Measurements from ENCODE around the gene SLC19A1. TPM values are rescaled to one million over a fixed set of nuclear protein-coding genes. Genes with fewer than 3 reads are reported as not detected.

SLC19A1 gene
- total and polyA plus RNA-seq, 10 donors, result 7.5 to 52.8 (median 32.4) TPM

- Histone ChIP-seq H3K27me3 (replicated peaks in 1 of 7) (no peaks in the 10 kb centered on the region), H3K9me3 (no peaks in the 10 kb centered on the region), H3K36me3 (peaks cover 0 to 48% (median 2%) of the 10 kb centered on the region in 6 donors), H3K4me1 (peaks cover 5 to 75% (median 38%) of the 10 kb centered on the region in 6 donors), H3K27ac (peak overlapping the region in 1 of 8 donors; percentile 93), H3K4me3 (no peak overlapping the region)
- intact Hi-C loops (cut with DNase I; ENCODE audit: low total_unique reads), result no loop called here
- DNase-seq, result peak; percentile 75
- TF ChIP-seq POLR2A (IDR thresholded peaks at IDR 0.05) (no peak), POLR2AphosphoS5 (IDR thresholded peaks at IDR 0.05) (no peak), CTCF (IDR thresholded peaks at IDR 0.05 in 8 of 11, conservative IDR thresholded peaks at IDR 0.05 in 3 of 11) (no peak)
- WGBS, 5 donors, result 92 to 95% (median 93%) methylated on average over 18 to 24 of the region's 24 CpGs
These were observed 2.2 kb downstream of the SLC19A1 start for GRCh38 chr21:45539796-45540600.

GRCh38 chr21:45539046-45539795, 3.0 kb downstream of the SLC19A1 start:
- 60 to 89% (median 88%) methylated on average over 1 to 17 of the region's 17 CpGs for WGBS, 5 donors
- peak; percentile 75 for DNase-seq
- intact Hi-C loops (cut with DNase I; ENCODE audit: low total_unique reads), result no loop called here

GRCh38 chr21:45538381-45539045, 3.7 kb downstream of the SLC19A1 start:
- no peak for TF ChIP-seq POLR2AphosphoS5 (IDR thresholded peaks at IDR 0.05)
- no peak for TF ChIP-seq CTCF (IDR thresholded peaks at IDR 0.05 in 8 of 11, conservative IDR thresholded peaks at IDR 0.05 in 3 of 11)
- TF ChIP-seq POLR2A (IDR thresholded peaks at IDR 0.05), result no peak
- peaks cover 0 to 62% (median 2%) of the 10 kb centered on the region in 6 donors for H3K36me3 ChIP-seq
- peak overlapping the region in 1 of 8 donors; percentile 9 for H3K27ac ChIP-seq
- DNase-seq, result peak; percentile 77
- intact Hi-C loops (cut with DNase I; ENCODE audit: low total_unique reads), result no loop called here
- peaks cover 6 to 80% (median 47%) of the 10 kb centered on the region in 6 donors for H3K4me1 ChIP-seq
- H3K27me3 ChIP-seq (replicated peaks in 1 of 7), result no peaks in the 10 kb centered on the region
- WGBS, 5 donors, result 88 to 96% (median 94%) methylated on average over 13 to 31 of the region's 31 CpGs
- no peaks in the 10 kb centered on the region for H3K9me3 ChIP-seq
- H3K4me3 ChIP-seq, result no peak overlapping the region

More at GRCh38 chr21:45539046-45539795, 3.0 kb downstream of the SLC19A1 start:
- Histone ChIP-seq H3K4me3 (no peak overlapping the region), H3K9me3 (no peaks in the 10 kb centered on the region), H3K27ac (peak overlapping the region in 1 of 8 donors; percentile 93), H3K4me1 (peaks cover 5 to 80% (median 46%) of the 10 kb centered on the region in 6 donors), H3K27me3 (replicated peaks in 1 of 7) (no peaks in the 10 kb centered on the region), H3K36me3 (peaks cover 0 to 55% (median 2%) of the 10 kb centered on the region in 6 donors)
- TF ChIP-seq POLR2A (IDR thresholded peaks at IDR 0.05) (no peak), POLR2AphosphoS5 (IDR thresholded peaks at IDR 0.05) (no peak), CTCF (IDR thresholded peaks at IDR 0.05 in 8 of 11, conservative IDR thresholded peaks at IDR 0.05 in 3 of 11) (no peak)
